HG02588 (cell line): Measurements from ENCODE around the gene GLB1L2.

ENCODE experiments used
- ATAC-seq: cut with Tn5 transposase; IDR thresholded peaks from one replicate; pipeline ENCODE4 v1.9.1; 2021; ENCODE audit warnings: mild to moderate bottlenecking, moderate library complexity; ENCODE audit not compliant: unreplicated experiment

GLB1L2 gene

DNA sequence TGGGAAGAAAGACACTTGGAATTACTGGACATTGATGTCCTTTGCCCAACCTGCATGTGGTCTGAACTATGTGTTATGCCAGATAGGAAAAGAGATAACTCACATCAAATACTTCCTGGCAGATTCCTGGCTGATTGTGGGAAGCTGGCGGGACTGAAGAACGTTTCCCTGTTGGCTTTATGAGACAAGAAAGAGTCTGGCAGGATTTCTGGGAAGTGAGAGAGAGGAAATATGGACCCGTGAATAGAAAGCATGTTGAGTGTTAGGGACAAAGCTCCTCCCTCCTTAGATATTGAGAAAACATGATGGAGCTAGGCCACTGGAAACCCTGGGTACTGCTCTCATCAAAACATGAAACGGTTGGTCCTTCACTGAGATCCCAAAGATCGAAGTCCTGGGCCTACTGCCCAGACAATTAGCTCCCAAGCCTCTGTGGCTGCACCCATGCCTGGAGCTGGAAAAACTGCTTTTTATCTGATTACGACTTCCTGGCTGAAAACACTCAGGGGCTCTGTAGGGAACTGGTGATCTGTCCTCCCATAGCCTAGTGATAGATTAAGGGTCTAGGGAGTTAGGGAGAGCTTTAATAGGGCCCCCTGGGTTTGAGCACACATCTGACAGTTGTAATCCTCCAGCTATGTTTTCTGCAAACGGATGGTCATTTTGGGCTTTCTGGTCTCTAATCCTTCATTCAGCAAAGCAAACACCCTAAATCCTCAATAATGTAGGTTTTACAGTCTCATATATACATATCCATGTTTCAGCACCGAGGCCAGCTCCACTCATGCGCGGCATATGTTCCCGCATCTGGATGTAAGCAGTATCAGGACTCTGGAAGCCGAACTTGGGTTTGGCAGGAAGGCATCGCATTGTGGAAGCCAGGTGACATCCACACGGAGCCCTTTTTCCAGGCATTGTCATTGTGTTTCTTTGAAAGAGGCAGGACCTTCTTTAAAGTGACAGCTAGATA lies 86.4 kb downstream of the GLB1L2 start:
- ATAC-seq = no peak

GRCh38 chr11:134423106-134423505 lies 91.3 kb downstream of the GLB1L2 start:
- no peak for ATAC-seq

- no peak for ATAC-seq
These were observed 93.6 kb downstream of the GLB1L2 start for GRCh38 chr11:134425413-134425812.
